ENCODE data around the gene SMAD2. TPM values are rescaled to one million over a fixed set of nuclear protein-coding genes. Genes with fewer than 3 reads are reported as not detected.
"Not testable (repeated sequence)": the region's sequence is repeated elsewhere in the genome, so short reads cannot be mapped to it uniquely, and the experiment has no call there.

Gene SMAD2
- total RNA-seq, 1 donor from 2014 or later, result 104 TPM

DNA sequence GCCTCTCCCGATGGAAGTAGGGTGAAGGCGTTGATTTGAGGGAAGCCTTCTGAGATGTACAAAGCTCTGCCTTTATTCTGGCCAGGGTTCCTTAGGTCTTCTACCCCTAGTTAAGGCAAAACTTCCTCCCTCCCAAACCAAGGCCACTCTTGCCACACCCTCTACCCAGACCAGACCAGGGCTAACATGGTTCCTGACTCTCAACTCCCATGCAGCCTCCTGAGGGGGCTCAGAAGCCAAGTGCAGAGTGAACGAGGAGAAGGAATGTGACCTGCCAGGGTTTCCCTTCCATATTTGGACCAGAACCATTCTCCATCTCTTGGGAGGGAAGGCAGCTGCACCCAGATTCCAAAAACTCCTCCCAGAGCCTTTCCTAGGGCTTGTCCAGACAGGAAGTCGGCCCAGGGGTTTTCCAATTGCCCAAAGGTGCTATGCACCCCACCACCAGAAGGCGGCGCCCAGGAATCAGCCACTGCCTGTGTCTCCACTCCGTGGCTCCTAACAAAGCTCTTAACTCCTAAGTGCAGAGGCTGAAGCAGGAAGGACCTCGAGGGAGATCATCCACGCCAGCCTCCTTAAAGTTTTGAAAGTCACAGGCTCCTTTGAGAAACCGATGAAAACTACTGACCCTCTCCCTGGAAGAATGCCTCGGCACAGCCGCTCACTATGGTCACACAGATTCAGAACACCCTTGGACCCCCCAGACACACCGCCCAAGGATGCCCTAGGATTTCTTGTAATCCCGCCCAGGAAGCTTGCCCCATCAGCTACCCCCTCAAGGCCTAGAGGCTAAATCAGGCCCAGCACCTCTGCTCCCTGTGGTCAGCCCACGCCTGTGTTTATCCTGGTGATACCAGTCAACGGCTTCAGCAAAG is 157.8 kb downstream of the SMAD2 start:
- intact Hi-C loops (cut with DNase I), result loop anchor here (1.0 to 5.0 kb wide), 4 partner anchors 155 to 675 kb away; no protein-coding TSS in a partner anchor

DNA sequence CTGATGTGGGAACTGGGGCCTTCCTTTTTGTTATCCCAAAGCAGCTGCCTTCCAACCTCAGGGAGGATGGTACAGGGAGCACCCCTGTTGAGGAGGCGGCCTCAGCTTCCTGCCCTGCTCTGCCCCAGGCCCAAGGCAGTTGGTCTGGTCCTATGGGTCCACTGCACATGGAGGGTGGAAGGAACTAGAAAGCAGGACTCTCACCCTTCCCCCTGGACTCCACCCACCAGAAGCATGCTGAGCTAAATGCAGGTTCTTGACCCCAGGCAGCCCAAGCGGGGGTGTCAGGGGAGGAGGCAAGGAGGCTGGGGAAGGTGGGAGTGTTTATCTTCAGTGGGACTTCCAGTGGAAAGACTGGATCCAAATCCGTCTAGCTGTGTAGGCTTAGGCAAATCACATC is 158.5 kb downstream of the SMAD2 start:
- intact Hi-C loops (cut with DNase I), result loop anchor here (1.0 to 5.0 kb wide), 4 partner anchors 155 to 675 kb away; no protein-coding TSS in a partner anchor
- no peak for DNase-seq (ENCODE audit: low spot score)

More for the DNA sequence above, 157.8 kb downstream of the SMAD2 start:
- no peak for DNase-seq (ENCODE audit: low spot score)

DNA sequence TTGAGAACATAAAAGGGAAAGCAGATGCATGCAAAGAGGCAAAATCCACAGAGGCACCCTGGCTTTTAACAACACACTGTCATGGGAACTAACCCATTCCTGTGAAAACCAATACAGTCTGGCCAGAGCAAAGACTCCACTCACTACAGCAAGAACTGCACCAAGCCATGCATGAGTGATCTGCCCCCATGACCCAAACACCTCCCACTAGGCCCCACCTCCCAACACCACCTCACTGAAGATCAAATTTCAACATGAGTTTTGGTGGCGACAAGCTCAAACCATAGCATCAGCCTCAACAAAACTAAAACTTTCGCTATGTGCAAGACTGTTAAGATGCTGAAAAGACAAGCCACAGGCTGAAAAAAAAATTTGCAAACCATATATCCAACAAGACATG is 162.8 kb downstream of the SMAD2 start:
- DNase-seq (ENCODE audit: low spot score), result no peak
- intact Hi-C loops (cut with DNase I), result no loop called here

DNA sequence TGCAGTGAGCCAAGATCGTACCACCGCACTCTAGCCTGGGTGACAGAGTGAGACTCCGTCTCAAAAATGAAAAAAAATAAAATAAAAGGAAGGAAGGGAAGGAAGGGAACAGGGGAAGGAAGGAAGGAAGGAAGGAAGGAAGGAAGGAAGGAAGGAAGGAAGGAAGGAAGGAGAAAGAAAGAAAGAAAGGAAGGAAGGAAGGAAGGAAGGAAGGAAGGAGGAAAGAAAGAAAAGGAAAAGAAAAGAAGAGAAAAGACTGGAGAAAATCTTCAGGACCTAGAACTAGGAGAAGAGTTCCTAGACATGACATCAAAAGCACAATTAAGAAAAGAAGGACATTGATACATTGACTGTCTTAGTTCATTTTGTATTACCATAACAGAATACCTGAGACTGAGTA is 163.3 kb downstream of the SMAD2 start:
- DNase-seq (ENCODE audit: low spot score); intact Hi-C loops (cut with DNase I): not testable (repeated sequence)

Measured in cardiac septum (tissue), 1 donor.